ENCODE measurements around the gene DUOXA1. TPM values are rescaled to one million over a fixed set of nuclear protein-coding genes. Genes with fewer than 3 reads are reported as not detected.

DUOXA1 gene
- total RNA-seq, 1 donor from 2014 or later, result 27.1 TPM

- FAIRE-seq (no peak), DNase-seq (ENCODE audit: low read depth) (no peak)
- Histone ChIP-seq H3K27me3 (ENCODE audit: control insufficient read depth, insufficient read depth, low read length) (no peaks in the 10 kb centered on the region), H3K36me3 (ENCODE audit: control insufficient read depth, insufficient read depth, low read length) (peaks cover 1% of the 10 kb centered on the region), H3K4me3 (ENCODE audit: low read depth, low read length) (no peak overlapping the region)
- TF ChIP-seq, protein P1, sequence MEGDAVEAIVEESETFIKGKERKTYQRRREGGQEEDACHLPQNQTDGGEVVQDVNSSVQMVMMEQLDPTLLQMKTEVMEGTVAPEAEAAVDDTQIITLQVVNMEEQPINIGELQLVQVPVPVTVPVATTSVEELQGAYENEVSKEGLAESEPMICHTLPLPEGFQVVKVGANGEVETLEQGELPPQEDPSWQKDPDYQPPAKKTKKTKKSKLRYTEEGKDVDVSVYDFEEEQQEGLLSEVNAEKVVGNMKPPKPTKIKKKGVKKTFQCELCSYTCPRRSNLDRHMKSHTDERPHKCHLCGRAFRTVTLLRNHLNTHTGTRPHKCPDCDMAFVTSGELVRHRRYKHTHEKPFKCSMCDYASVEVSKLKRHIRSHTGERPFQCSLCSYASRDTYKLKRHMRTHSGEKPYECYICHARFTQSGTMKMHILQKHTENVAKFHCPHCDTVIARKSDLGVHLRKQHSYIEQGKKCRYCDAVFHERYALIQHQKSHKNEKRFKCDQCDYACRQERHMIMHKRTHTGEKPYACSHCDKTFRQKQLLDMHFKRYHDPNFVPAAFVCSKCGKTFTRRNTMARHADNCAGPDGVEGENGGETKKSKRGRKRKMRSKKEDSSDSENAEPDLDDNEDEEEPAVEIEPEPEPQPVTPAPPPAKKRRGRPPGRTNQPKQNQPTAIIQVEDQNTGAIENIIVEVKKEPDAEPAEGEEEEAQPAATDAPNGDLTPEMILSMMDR (IDR thresholded peaks at IDR 0.05; ENCODE audit: insufficient read depth, low read length, severe bottlenecking), result no peak
Observed at GRCh38 chr15:45169608-45170480, 40.2 kb upstream of the DUOXA1 start.

DNA sequence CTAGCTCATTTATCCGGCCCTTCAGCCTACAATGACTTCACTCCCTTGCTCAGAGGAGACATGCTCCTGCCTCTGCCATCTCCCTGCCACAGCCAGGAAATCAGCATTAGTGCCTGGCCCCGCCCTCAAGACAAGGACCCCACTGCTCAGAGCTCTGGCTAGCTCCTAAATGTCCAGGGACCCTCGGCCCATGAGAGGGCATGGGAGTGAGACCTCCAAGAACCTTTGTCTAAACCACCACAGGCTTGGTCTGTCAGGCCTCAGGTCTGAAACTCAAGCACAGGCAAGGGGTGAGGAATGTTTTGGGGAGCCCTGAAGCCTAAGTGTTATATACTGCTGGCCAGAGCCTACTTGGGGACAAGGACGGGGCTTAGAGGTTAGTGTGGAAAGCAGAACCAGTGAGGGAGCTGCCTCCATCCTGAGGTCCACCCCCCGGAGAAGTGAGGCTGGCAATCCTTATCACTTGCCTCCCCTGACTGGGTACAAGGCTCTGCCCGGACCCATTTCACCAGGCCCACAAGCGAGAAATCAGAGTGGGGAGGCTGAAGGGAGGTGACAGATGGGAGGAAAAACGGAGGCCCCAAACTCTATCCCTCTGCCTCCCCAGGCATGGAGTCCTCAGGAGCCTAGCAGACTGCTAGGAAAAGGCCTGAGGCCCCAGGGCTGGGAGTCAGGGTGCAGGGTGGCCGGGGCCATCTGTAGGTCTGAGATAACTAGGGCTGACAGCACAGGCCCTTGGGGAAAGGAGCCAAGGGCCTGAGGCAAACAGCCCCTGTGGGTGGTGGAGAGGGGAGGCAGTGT is 39.3 kb upstream of the DUOXA1 start:
- Histone ChIP-seq H3K4me3 (ENCODE audit: low read depth, low read length) (no peak overlapping the region), H3K36me3 (ENCODE audit: control insufficient read depth, insufficient read depth, low read length) (peaks cover 1% of the 10 kb centered on the region), H3K27me3 (ENCODE audit: control insufficient read depth, insufficient read depth, low read length) (no peaks in the 10 kb centered on the region)
- FAIRE-seq (no peak), DNase-seq (ENCODE audit: low read depth) (no peak)
- TF ChIP-seq, protein P1 (IDR thresholded peaks at IDR 0.05; ENCODE audit: insufficient read depth, low read length, severe bottlenecking), result no peak

GRCh38 chr15:45168286-45168685 is 38.6 kb upstream of the DUOXA1 start:
- no peak for FAIRE-seq

DNA sequence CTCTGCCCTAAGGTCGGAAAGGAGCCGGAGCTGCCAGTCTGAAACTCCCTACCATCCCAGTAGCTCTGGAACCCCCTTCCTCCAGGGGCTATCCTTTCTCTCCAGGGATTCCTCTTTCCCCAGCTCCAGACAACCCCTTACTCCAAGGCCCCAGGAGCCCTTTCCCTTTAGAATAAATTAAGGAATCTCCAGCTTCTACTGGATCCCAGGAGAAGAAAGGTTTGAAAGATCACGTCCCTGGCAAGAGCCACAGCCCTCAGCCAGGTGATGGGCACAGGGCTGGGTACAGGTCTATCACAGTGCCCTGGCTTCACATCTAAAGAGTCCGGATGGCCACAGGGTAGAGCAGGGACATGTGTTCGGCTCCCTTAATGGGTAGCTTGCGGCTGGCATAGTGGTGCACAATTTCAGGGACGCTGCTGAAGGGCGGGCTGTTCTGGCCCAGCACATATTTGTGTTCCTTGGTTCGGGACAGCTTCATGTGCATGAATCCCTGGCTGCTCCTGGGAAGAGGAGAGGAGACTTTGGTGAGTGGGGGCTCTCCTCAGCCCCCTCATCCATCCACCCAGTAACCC is 38.0 kb upstream of the DUOXA1 start:
- Histone ChIP-seq H3K27me3 (ENCODE audit: control insufficient read depth, insufficient read depth, low read length) (no peaks in the 10 kb centered on the region), H3K36me3 (ENCODE audit: control insufficient read depth, insufficient read depth, low read length) (peaks cover 4% of the 10 kb centered on the region), H3K4me3 (ENCODE audit: low read depth, low read length) (peak overlapping the region; percentile 47)
- TF ChIP-seq, protein P1 (IDR thresholded peaks at IDR 0.05; ENCODE audit: insufficient read depth, low read length, severe bottlenecking), result no peak
- FAIRE-seq, result peak; percentile 7
- no peak for DNase-seq (ENCODE audit: low read depth)

More at GRCh38 chr15:45168286-45168685, 38.6 kb upstream of the DUOXA1 start:
- DNase-seq (ENCODE audit: low read depth), result no peak
- no peaks in the 10 kb centered on the region for H3K27me3 ChIP-seq (ENCODE audit: control insufficient read depth, insufficient read depth, low read length)
- H3K36me3 ChIP-seq (ENCODE audit: control insufficient read depth, insufficient read depth, low read length), result peaks cover 4% of the 10 kb centered on the region
- TF ChIP-seq, protein P1 (IDR thresholded peaks at IDR 0.05; ENCODE audit: insufficient read depth, low read length, severe bottlenecking), result no peak
- no peak overlapping the region for H3K4me3 ChIP-seq (ENCODE audit: low read depth, low read length)

GRCh38 chr15:45166834-45167630 is 37.4 kb upstream of the DUOXA1 start:
- Histone ChIP-seq H3K27me3 (ENCODE audit: control insufficient read depth, insufficient read depth, low read length) (no peaks in the 10 kb centered on the region), H3K36me3 (ENCODE audit: control insufficient read depth, insufficient read depth, low read length) (peaks cover 4% of the 10 kb centered on the region), H3K4me3 (ENCODE audit: low read depth, low read length) (peak overlapping the region; percentile 47)
- peak; percentile 60 for DNase-seq (ENCODE audit: low read depth)
- no peak for FAIRE-seq
- TF ChIP-seq, protein P1 (IDR thresholded peaks at IDR 0.05; ENCODE audit: insufficient read depth, low read length, severe bottlenecking), result peak; percentile 72

Data from bronchial epithelial cell (primary cell).